ENCODE data around the gene PAMR1. TPM values are rescaled to one million over a fixed set of nuclear protein-coding genes. Genes with fewer than 3 reads are reported as not detected.
A peak's percentile ranks its signal among the peaks of the same experiment; 100 is the strongest.

Gene PAMR1
- polyA plus RNA-seq, 2 of the 4 experiments (the other 2 are of a cell fraction): not detected

DNA sequence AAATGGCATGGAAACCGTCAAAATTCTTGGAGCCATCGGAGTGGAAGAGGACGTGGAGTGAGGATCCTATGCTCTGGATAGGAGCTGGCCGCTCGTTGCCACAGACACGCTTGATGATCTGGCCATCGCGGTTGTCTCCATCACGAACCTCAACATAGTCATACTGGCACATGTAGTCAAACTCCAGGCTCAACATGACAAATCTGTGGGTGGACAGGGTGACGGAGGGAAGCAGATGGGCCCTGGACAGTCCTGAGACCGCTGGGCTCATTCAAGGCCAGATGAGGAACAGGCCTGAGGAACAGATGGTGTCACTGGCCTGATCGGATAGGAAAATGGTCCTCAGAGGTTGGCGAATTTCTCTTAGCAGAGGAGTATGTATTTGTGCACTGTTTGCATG is 54.8 kb downstream of the PAMR1 start (continued):
- no peak for TF ChIP-seq RCOR1 (IDR thresholded peaks at IDR 0.05; ENCODE audit: low read depth, low read length)
- TF ChIP-seq, protein P1, sequence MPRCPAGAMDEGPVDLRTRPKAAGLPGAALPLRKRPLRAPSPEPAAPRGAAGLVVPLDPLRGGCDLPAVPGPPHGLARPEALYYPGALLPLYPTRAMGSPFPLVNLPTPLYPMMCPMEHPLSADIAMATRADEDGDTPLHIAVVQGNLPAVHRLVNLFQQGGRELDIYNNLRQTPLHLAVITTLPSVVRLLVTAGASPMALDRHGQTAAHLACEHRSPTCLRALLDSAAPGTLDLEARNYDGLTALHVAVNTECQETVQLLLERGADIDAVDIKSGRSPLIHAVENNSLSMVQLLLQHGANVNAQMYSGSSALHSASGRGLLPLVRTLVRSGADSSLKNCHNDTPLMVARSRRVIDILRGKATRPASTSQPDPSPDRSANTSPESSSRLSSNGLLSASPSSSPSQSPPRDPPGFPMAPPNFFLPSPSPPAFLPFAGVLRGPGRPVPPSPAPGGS (IDR thresholded peaks at IDR 0.05): no peak
- TF ChIP-seq POLR2AphosphoS2 (conservative IDR thresholded peaks at IDR 0.05; ENCODE audit: low read length): no peak
- TF ChIP-seq FOSL2 (IDR thresholded peaks at IDR 0.05): no peak
- no peak for TF ChIP-seq FOSL2 (CRISPR knock-in tag; IDR thresholded peaks at IDR 0.05)
- no peak for TF ChIP-seq HOXB13 (CRISPR knock-in tag; IDR thresholded peaks at IDR 0.05; ENCODE audit: low read depth)
- TF ChIP-seq, protein P2, sequence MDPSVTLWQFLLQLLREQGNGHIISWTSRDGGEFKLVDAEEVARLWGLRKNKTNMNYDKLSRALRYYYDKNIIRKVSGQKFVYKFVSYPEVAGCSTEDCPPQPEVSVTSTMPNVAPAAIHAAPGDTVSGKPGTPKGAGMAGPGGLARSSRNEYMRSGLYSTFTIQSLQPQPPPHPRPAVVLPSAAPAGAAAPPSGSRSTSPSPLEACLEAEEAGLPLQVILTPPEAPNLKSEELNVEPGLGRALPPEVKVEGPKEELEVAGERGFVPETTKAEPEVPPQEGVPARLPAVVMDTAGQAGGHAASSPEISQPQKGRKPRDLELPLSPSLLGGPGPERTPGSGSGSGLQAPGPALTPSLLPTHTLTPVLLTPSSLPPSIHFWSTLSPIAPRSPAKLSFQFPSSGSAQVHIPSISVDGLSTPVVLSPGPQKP (IDR thresholded peaks at IDR 0.05; ENCODE audit: low read depth, low read length): no peak
- no peak for TF ChIP-seq CBX2 (IDR thresholded peaks at IDR 0.05; ENCODE audit: borderline replicate concordance, low read depth)

DNA sequence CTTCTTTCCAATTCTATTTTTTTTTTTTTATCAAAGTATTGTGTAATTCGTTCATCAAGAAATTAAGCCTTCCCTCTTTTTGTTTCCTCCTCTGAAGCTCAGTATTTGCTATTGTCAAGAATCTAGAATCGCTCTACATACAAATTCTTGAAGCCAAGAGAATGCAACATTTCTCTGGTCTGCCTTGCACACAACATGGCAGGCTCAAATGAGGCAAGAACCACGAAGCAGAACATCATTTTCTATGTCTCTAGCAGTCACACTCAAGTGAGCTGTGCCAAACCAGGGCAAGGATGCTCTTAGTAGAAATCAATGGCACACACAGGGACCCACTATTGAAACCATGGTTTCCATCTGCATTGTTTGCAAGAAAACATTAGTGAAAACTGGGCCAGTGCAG is 59.4 kb downstream of the PAMR1 start:
- DNase-seq (ENCODE audit: low read depth in 1 of 2, low spot score in 1 of 2): no peak
- Histone ChIP-seq H3K4me1 (no peaks in the 10 kb centered on the region), H3K9me3 (no peaks in the 10 kb centered on the region), H3K27ac (no peak overlapping the region), H3K4me2 (no peak overlapping the region), H3K4me3 (no peak overlapping the region)
- 28% methylated on average over 3 of the region's 3 CpGs for WGBS (ENCODE audit: missing lambda C conversion rate)
- ChIA-PET CTCF (interaction anchor here (0.6 to 2.4 kb wide), 6 partner anchors 11 to 802 kb away, joined by 3 to 9 read pairs (median 3); no protein-coding TSS in a partner anchor), POLR2A (no interaction called here)
- TF ChIP-seq NFE2L2 (conservative IDR thresholded peaks at IDR 0.05; ENCODE audit: low read length) (no peak), HDAC2 (IDR thresholded peaks at IDR 0.05) (no peak)
- TF ChIP-seq, protein P3, sequence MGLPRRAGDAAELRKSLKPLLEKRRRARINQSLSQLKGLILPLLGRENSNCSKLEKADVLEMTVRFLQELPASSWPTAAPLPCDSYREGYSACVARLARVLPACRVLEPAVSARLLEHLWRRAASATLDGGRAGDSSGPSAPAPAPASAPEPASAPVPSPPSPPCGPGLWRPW (IDR thresholded peaks at IDR 0.05): no peak
- TF ChIP-seq, protein P4, sequence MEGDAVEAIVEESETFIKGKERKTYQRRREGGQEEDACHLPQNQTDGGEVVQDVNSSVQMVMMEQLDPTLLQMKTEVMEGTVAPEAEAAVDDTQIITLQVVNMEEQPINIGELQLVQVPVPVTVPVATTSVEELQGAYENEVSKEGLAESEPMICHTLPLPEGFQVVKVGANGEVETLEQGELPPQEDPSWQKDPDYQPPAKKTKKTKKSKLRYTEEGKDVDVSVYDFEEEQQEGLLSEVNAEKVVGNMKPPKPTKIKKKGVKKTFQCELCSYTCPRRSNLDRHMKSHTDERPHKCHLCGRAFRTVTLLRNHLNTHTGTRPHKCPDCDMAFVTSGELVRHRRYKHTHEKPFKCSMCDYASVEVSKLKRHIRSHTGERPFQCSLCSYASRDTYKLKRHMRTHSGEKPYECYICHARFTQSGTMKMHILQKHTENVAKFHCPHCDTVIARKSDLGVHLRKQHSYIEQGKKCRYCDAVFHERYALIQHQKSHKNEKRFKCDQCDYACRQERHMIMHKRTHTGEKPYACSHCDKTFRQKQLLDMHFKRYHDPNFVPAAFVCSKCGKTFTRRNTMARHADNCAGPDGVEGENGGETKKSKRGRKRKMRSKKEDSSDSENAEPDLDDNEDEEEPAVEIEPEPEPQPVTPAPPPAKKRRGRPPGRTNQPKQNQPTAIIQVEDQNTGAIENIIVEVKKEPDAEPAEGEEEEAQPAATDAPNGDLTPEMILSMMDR (IDR thresholded peaks at IDR 0.05): no peak
- FAIRE-seq: no peak
- ATAC-seq: no peak

DNA sequence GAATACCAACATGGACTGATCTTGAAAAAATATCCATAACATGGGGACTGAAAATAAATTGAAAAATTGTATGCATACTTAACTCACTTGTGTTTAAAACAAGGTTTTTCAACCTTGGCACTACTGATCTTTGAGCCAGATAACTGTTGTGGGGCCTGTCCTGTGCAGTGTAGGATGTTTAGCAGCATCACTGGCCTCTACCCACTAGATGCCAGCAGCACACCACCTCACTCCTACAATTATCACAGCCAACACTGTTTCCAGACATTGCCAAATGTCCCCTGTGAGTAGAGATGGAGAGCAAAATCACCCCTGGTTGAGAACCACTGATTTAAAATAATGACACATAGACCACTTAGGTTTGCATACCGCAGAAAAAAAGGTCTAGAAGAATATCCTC is 61.1 kb downstream of the PAMR1 start:
- Histone ChIP-seq H3K9me3 (no peaks in the 10 kb centered on the region), H3K4me3 (no peak overlapping the region), H3K4me1 (no peaks in the 10 kb centered on the region), H3K4me2 (no peak overlapping the region), H3K27ac (no peak overlapping the region)
- 0% methylated on average over 1 of the region's 1 CpG for WGBS (ENCODE audit: missing lambda C conversion rate)
- peak in 1 of 2 experiments; percentile 64; a peak in 3 of 6 replicates for ATAC-seq
- ChIA-PET CTCF (interaction anchor here (0.8 to 1.0 kb wide), 6 partner anchors 148 to 806 kb away, joined by 3 to 4 read pairs (median 4); no protein-coding TSS in a partner anchor), POLR2A (no interaction called here)
- TF ChIP-seq PHF8 (IDR thresholded peaks at IDR 0.05; ENCODE audit: borderline replicate concordance, low read depth) (no peak), RARB (CRISPR knock-in tag; IDR thresholded peaks at IDR 0.05) (no peak), CHD2 (IDR thresholded peaks at IDR 0.05; ENCODE audit: low read length, partially characterized antibody) (no peak), CBX2 (IDR thresholded peaks at IDR 0.05; ENCODE audit: borderline replicate concordance, low read depth) (no peak), RAD21 (conservative IDR thresholded peaks at IDR 0.05 in 1 of 2, IDR thresholded peaks at IDR 0.05 in 1 of 2) (peak; percentile 39 to 49; a peak in 3 of 5 replicates), FOSB (CRISPR knock-in tag; IDR thresholded peaks at IDR 0.05) (no peak)
- TF ChIP-seq, protein P4 (IDR thresholded peaks at IDR 0.05): peak; percentile 35; the same call in 1 of the 3 replicates
- TF ChIP-seq, protein P2 (IDR thresholded peaks at IDR 0.05; ENCODE audit: low read depth, low read length): no peak
- no peak for DNase-seq (ENCODE audit: low read depth in 1 of 2, low spot score in 1 of 2)
- no peak for FAIRE-seq

Measured in A549 (cell line).